Muscle of arm (tissue), 12 donors: ENCODE data around the gene SLF2. TPM values are rescaled to one million over a fixed set of nuclear protein-coding genes. Genes with fewer than 3 reads are reported as not detected.

Source experiments
- DNase-seq: peaks from one replicate; pipeline ENCODE4 v3.0.0-alpha.2; 2013
- polyA plus RNA-seq, 12 donors: library from polyadenylated mRNA; unstranded; fragments of 120-200 nt; gene quantifications; one replicate each; pipeline ENCODE4 v1.2.1, GENCODE V29; 2013; ENCODE audit not compliant: insufficient read length in 12 of 12

The SLF2 gene
- polyA plus RNA-seq, 12 donors, result 58.1 to 130 (median 89.5) TPM; not detected in 1

DNA sequence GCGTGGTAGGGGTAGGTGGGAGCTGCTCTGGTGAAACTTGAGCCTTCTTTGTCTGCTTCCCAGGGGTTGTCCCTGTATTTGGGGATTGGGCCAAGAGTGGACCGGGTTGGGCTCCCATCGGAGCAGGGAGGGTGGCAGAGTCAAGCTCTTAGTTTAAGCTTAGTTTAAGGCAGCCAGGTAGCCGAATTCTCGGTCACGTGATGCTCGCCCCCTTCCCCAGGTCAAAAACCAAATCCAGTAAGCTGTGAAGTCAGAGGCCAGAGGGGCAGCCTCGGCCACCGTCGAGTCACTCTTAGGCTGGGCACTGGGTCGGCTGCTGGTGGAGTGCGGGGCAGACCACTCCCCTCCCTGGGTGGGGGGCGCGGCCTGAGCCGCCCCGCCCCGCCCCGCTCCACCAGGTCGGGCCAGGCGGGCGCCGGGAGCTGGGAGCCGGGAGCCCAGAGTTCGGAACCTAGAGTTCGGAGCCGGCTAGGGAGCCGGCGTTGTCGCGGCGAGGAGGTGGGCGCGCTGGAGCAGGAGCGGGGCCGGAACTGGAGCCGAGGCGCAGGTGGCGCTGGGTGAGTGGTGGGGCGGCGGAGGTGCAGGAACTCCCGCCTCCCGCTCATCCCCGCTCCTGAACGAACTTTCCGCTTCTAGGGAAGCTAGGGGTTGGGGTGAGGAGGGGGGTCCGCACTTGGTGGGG lies 84.1 kb downstream of the SLF2 start:
- DNase-seq, result no peak

DNA sequence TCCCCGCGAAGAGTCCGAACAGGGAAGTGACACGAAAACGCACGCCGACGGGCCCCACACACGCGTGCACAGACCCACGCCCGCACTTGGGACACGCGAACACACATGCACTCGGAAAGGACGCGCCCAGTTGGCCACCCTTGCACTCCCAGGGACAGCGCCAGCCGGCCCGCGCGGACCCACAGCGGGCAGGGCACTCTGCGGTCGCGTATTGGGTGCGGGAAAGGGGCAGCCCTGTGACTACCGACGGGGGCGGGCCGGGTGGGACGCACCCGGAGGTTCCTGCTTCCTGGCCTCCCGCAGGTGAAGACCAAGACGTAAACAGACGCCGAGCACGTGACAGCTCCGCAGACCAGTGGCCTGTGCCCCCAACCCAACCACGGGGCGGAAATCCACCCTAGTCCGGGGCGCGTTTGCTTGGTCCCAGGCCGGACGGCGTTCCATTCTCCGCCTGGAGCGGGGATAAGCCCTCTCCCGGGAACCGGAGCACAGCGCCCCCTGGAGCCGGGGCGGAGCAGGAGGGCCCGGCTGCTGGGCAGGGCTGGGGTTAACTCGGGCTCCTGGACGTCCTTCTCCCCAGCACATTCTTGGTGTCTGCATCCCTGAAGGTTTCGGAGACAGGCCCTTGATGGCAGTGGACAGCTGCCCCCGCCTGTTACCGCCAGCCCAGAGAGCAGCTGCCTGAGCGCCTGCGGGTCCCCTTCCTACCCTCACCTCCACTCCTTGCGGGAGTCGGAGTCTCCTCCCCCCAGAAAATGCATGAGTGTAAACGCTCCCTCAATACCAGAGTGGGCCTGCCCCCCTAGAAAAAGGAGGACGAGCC lies 84.8 kb downstream of the SLF2 start:
- DNase-seq, result peak; percentile 41

DNA sequence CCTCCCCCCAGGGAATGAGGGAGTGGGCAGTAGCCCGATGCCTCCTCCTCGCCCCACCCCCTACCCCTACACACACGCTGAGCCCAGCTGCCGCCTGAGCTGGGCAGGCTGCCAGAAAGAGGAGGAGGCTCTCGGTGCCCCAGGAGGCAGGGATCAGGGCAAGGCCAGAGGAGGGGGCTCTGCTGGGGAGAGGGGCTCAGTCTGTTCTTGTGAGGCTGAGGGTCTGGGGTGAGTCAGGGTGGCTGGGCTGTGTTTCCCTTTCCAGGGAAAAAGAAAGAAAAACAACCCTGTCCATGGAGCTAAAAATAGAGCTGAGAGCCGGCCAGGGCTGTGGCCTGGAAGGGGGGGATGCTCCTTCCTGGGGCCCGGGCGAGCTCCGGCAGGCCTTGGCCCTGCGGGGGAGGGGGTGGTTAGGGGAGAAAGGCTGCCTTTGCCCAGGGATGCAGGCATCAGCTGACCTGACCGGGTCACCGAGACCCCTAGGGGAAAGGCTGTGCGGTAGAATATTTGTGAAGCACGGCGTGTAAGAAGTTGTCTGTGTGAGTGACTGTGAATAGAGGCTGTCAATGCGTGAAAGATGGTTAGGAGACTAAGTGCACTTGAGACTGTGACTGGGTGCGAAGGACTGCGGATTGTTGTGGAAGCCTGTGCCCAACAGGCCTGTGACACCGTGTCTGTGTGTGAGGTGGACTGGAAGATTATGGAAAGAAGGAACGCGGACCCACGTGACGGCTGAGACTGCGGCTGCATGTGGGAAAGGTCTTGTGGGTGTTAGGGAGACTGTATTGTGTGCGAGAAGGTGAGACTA lies 85.6 kb downstream of the SLF2 start:
- peak; percentile 90 for DNase-seq

DNA sequence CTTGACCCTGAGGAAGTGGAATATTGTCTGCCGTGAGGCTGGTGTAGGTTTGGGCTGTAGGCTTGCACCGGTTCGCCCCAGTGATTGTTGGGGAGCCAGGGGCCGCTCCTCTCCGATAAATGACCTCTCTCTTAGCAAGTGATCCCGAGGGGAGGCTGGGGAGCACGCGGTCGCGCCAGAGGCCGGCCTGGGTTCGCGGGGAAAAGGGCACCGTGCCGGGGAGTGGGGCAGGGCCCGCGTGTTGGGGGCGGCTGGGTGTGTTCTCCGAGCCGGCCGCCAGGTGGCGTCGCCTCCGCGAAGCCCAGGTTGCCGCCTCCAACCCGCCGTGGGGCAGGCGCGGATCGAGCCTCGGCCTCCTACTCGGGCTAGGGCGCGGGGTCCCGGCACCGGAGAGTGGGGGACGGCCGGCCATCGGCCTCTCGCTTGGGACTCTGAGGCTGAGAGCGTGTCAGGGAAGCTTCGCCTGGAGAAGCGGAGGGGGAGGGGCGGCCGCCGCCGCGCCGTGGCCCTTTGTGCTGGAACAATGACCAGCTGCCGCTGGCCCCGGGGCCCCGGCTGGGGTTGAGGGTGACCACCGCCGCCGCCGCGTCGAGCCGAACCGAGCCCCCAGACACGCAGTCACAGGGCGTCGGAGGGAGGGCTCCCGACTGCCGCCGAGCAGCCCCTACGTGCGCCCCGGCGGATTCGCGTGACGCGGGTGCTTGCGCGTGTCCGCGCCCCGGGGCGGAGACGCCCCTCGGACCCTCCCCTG lies 86.4 kb downstream of the SLF2 start:
- peak; percentile 84 for DNase-seq

DNA sequence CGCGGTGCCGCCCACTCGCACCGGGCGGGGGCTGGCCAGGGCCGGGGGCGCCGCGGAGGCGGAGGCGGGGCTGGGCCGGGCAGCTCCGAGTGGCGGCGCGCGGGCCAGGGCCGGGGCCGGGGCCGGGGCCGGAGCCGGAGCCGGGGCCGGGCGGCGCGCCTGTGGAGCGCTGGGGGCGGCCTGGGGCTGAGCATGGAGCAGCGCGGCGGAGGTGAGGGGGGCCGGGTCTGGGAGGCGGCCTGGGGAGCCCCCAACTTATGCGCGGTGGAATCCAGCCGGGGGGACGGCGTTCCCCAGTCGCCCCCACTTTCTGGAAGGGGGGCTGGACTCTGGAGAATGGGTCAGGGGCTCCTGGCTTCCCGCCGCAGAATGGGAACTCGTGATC lies 87.0 kb downstream of the SLF2 start, which contains the start of gene LZTS2:
LZTS2 (plus strand) TSS at position 67 of the 385 bp plus-strand sequence. CDS start 2,731 bp downstream, outside the sequence.
- DNase-seq, result no peak

DNA sequence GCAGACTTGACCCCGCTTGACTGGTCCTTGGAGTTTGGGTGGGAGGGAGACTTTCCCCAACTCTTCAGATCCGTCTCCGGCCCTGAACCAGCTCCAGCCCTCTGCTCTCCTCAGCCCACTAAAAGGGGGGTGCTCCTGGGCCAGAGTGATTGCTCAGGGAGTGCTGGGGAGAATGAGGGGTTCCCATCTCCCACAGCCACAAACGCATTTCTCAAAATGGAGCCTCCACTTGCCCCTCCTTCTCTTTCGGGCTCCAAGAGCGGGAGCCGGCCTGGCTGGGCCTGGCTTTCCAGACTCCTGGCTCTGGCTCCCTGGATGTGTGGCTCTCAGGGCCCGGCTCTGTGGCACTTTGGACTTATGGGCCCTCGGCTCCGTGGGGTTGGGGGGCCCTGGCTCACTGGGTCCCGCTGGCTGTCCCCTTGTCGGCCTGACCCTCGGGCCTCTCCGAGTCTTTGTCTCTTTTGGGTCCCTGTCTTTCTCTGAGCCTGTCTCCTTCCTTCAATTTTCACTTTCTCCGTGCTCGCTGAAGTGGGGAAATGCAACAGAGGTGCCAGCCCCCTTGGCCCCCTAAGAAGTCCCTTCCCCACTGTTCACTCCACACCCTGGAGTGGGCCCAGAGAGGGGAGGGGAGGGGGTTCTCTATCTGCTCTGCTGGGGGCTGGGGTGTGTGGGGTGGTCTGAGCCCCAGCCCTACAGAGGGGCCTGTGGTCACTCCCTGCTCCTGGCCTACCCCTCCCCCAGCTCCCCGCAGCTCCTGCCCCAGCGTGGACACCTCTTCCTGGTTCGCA lies 87.6 kb downstream of the SLF2 start:
- peak; percentile 56 for DNase-seq

DNA sequence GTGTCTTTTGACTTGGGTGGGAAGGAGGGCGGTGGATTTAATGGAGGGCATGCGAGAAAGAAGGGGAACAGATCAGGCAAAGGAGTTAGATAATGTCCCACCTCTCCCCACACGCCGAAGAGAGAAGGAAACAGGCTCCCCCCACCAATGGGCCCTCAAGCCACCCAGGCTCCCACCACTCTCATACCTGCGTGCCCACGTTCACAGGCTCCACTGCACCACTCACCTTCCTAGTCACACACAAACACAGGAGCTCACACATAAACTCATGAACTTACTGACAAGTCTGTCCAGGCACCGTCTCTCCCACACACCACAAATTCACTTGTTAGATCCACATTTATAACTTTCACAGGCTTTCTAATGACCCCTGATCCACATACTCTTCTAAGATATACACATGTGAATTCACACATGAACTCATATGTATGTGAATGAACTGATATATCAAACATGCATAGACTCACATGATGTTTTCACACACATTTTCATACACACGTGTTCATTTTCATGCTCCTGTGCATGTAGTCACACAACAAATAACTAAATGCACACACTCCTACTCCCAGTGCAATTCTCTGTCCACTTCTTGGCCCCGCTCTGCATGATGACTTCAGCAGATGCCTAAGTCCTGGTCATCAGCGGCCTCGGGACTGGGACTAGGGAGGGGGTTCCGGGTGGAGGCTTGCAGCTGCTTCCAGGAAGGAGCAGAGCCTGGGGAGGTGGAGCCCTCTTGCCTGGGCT lies 88.3 kb downstream of the SLF2 start:
- DNase-seq, result peak; percentile 92

DNA sequence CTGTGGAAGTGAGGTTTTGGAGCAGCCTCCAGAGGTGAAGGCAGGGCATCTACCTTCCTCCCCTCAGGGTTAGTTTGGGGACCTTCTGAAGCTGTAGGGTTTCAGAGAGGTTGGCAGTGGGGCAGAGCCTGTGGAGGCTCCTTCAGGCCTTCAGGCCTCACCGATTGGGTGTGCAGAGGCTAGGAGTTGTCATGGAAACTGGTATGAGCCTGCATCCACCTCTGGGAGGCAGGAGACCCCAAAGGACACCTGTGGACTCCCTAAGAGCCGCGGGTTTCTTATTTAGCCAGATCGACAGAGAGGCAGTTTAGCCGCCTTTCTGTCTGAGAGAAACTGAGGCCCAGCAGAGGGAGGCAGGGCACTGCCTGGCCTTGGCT lies 88.9 kb downstream of the SLF2 start:
- no peak for DNase-seq

DNA sequence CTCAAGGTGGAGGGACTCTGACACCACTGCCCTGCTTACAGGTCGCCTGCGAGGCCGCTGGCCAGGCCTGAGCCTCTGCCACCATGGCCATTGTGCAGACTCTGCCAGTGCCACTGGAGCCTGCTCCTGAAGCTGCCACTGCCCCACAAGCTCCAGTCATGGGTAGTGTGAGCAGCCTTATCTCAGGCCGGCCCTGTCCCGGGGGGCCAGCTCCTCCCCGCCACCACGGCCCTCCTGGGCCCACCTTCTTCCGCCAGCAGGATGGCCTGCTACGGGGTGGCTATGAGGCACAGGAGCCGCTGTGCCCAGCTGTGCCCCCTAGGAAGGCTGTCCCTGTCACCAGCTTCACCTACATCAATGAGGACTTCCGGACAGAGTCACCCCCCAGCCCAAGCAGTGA lies 89.7 kb downstream of the SLF2 start:
- no peak for DNase-seq

DNA sequence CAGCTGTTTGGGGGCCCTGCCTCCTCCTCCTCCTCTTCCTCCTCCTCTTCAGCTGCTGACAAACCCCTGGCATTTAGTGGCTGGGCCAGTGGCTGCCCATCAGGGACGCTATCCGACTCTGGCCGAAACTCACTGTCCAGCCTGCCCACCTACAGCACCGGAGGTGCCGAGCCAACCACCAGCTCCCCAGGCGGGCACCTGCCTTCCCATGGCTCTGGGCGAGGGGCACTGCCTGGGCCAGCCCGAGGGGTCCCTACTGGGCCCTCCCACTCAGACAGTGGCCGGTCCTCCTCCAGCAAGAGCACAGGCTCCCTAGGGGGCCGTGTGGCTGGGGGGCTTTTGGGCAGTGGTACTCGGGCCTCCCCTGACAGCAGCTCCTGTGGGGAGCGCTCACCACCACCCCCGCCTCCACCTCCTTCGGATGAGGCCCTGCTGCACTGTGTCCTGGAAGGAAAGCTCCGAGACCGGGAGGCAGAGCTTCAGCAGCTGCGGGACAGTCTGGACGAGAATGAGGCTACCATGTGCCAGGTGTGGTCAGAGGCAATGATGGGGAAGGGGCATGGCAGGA lies 91.0 kb downstream of the SLF2 start:
- no peak for DNase-seq

DNA sequence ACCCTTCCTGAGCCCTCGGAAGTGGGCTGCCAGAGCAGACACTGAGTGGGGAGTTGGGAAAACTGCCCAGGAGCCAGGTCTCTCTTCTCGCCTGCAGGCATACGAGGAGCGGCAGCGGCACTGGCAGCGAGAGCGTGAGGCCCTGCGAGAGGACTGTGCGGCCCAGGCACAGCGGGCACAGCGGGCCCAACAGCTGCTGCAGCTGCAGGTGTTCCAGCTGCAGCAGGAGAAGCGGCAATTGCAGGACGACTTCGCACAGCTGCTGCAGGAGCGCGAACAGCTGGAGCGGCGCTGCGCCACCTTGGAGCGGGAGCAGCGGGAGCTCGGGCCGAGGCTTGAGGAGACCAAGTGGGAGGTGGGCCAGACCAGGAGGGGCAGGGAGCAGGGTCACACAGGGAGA lies 92.6 kb downstream of the SLF2 start:
- no peak for DNase-seq

DNA sequence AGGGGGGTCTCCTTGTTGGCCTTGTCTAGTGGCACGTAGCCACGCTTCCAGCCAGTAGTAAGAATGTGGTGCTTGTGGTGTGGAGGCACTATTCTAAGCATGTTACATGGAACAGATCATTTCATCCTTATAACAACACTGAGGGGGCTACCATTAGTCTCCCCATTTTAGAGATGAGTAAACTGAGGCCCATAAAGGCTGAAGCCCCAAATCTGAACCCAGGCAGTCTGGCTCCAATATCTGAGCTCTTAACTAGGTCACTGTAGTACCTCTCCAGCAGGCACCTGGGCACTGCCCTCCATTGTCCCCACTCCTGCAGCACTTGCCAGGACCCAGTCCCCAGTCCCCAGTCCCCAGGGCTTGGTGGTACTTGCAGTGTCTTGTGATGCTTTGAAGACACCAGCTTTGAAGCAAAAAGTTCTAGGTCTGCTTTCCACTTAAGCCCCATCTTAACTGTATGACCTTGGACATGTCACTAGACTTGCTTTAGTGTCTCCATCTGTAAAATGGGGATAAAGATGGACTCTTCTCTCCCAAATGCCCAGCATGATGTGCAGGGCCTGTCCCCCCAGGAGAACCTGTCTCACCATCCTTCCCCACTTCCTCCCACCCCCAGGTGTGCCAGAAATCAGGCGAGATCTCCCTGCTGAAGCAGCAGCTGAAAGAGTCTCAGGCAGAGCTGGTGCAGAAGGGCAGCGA lies 93.3 kb downstream of the SLF2 start:
- DNase-seq, result no peak

DNA sequence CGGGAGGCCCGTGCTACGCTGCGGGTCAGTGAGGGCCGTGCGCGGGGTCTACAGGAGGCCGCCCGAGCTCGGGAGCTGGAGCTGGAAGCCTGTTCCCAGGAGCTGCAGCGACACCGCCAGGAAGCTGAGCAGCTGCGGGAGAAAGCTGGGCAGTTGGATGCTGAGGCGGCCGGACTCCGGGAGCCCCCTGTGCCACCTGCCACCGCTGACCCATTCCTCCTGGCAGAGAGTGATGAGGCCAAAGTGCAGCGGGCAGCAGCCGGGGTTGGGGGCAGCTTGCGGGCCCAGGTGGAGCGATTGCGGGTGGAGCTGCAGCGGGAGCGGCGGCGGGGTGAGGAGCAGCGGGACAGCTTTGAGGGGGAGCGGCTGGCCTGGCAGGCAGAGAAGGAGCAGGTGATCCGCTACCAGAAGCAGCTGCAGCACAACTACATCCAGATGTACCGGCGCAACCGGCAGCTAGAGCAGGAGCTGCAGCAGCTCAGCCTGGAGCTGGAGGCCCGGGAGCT lies 93.9 kb downstream of the SLF2 start:
- peak; percentile 65 for DNase-seq

DNA sequence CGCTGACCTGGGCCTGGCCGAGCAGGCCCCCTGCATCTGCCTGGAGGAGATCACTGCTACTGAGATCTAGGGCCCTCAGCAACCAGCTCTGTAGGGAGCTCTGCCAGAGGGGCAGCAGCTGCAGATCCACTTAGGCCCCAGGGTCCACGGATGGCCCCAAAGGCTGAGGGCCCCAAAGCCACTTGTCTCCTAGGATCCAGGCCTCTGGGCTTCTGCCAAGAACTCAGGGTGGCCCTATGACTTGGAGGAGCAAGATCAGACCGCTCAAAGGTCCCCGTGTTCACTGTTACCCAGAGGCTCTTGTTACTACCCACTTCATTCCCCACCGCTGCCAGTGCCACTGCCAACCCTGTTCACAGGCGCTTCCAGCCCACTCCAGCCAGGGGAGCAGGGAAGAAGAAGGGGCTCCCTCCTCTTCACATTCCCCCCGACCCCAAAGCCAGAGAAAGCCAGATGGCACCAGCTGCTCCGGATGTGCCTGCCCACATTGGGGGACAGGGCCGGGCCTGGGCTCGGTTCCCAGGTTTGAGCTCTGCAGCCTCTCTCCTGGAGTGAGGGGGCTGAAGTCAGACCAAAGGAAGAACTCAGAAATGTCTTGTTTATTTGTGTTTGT lies 94.4 kb downstream of the SLF2 start:
- no peak for DNase-seq

DNA sequence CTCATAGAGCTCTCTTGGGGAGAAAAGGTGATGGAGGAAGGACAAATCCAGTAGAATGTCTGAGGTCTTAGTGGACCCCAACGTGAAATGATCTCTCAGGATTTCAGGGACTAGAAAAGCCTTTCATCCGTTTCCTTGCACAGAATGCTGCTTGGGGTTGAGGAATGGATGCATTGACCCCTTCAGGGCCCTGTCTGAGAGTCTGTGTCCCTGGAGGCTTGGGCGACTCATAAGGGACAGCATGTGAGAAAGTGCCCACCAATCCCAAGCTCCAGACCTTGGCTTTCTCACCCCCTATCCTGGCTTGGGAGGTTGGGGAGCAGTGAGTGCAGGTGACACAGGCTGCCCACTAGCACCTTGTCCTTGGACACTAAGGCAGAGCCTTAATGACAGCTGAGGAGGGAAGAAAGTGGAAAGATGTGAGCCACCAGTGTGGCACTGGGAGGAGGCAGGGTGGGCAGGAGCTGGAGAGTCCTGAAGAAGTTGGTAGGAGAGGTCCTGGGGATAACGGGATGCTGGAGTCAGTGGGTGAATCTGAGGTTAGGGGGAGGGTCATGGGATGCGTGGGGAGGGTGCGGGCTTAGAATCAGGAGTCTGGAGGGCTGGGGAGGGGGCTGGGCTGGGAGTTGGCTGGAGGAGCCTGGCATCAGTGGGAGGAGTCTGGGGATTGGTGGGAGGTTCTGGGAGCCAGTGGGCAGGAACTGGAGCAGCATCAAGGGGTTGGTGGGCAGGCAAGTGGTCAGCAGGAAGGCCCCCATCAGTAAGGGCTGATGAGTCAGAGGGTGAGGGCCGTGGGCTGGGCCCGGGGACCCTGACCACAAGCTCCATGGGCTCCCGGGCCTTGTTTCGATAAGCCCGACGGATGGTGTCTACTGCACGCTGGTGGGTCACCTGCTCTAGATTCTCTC lies 95.4 kb downstream of the SLF2 start:
- DNase-seq, result no peak

DNA sequence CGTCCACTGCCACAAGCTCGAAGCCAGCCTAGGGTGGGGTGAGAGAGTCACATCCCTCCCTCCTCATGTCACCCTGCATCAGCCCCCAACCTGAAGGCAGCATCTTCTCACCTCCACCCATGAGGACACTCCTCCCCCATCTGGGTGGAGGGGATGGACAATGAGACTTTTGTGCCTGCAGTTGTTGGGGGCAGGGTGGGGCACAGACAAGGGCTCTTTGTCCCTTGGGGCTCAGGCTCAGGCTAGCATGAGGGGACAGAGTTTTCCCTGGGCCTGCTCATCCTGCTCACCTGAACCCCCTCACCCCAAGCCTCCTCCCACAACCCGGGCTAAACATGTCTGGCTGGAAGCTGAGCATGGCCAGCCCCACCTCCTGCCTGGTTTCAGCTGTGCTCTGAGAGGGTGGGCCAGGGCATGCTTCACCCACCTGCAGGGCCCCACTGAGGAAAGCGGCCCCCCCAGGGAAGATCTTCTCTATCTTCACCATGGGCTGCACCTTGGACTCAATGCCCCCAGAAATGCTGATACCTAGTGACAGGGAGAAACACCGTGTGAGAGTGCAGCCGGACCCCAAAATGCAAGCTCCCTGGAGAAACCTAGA lies 96.2 kb downstream of the SLF2 start:
- no peak for DNase-seq

DNA sequence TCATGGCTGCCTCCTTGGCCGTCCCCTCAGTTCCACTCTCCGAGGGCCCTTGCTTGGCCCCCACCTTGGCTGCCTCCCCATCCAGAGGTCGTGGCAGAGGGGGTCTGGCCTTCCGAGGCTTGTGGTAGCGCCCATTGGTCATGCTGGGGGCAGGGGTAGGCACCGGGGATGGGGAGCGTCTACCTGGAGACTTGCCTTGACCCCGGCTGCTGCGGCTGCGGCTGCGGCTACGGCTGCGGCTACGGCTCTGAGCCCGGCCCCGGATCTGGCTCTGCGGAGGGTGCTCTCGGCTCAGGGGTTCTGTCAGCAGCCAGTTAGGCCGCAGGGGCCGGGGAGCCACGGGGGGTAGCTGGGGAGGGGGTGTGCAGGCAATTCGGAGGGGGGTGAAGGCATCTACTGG lies 97.6 kb downstream of the SLF2 start:
- DNase-seq, result no peak
